ENCODE results near the gene CDC20B. TPM values are rescaled to one million over a fixed set of nuclear protein-coding genes. Genes with fewer than 3 reads are reported as not detected.
"Not testable (repeated sequence)": the region's sequence is repeated elsewhere in the genome, so short reads cannot be mapped to it uniquely, and the experiment has no call there.

Gene CDC20B
- total RNA-seq, 1 donor from 2014 or later, result not detected

DNA sequence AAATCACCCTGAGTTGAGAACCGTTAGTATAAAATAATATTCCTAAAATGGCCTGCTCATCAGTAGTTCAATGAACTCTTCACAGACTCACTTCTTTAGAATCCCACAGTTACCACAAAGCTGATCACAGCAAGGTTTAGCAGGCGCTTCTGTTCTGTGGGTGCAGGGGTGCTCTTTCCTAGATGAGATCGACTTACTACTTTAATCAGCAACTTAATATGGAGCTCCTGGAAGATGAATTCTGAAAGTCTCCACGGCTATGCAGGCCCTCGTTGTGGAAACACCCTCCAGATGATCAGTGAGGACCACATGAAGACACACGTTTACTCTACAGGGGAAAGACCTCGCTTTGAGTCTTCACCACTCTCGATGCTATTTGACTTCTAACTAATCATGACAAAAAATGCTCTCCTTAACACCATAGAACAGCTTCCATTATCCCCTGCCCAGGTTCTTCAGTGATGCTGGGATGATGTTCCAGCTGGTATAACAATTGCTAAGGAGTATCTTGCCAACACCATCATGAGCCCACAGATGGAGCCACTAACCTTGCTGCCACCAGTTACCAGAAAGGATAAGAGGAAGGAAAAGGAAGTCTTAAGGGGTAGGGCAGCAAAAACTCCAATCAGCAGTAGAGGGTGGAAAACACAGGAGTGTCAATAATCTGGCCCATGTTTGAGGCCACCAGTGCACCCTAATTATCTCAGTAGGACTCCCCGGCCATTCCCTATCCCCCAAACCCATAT, 30.9 kb downstream of the CDC20B start:
- Histone ChIP-seq H3K4me1 (ENCODE audit: control insufficient read depth in 3 of 3, insufficient read depth in 3 of 3, low read length in 3 of 3) (no peaks in the 10 kb centered on the region), H3K4me3 (ENCODE audit: low read length in 3 of 3) (no peak overlapping the region), H3K27me3 (ENCODE audit: control insufficient read depth in 3 of 3, insufficient read depth in 3 of 3, low read length in 3 of 3) (peaks cover 0 to 3% (median 0%) of the 10 kb centered on the region in 3 donors), H3K9ac (ENCODE audit: low read depth in 1 of 3, low read length in 3 of 3) (no peak overlapping the region), H3K27ac (ENCODE audit: low read depth, low read length) (no peak overlapping the region), H3K9me3 (ENCODE audit: control insufficient read depth in 3 of 3, low read length in 3 of 3) (no peaks in the 10 kb centered on the region), H3K36me3 (ENCODE audit: control insufficient read depth in 3 of 3, insufficient read depth in 3 of 3, low read length in 3 of 3) (no peaks in the 10 kb centered on the region)

GRCh38 chr5:55140908-55141665, 31.9 kb downstream of the CDC20B start:
- no peaks in the 10 kb centered on the region for H3K9me3 ChIP-seq (ENCODE audit: control insufficient read depth in 3 of 3, low read length in 3 of 3)
- H3K4me3 ChIP-seq (ENCODE audit: low read length in 3 of 3), result no peak overlapping the region
- H3K27ac ChIP-seq (ENCODE audit: low read depth, low read length), result no peak overlapping the region
- no peaks in the 10 kb centered on the region for H3K4me1 ChIP-seq (ENCODE audit: control insufficient read depth in 3 of 3, insufficient read depth in 3 of 3, low read length in 3 of 3)
- H3K36me3 ChIP-seq (ENCODE audit: control insufficient read depth in 3 of 3, insufficient read depth in 3 of 3, low read length in 3 of 3), result no peaks in the 10 kb centered on the region
- no peak overlapping the region for H3K9ac ChIP-seq (ENCODE audit: low read depth in 1 of 3, low read length in 3 of 3)
- peaks cover 0 to 3% (median 0%) of the 10 kb centered on the region in 3 donors for H3K27me3 ChIP-seq (ENCODE audit: control insufficient read depth in 3 of 3, insufficient read depth in 3 of 3, low read length in 3 of 3)

GRCh38 chr5:55136521-55136920, 36.5 kb downstream of the CDC20B start:
- H3K9me3 ChIP-seq (ENCODE audit: control insufficient read depth in 3 of 3, low read length in 3 of 3), result no peaks in the 10 kb centered on the region
- H3K4me1 ChIP-seq (ENCODE audit: control insufficient read depth in 3 of 3, insufficient read depth in 3 of 3, low read length in 3 of 3), result no peaks in the 10 kb centered on the region
- no peak overlapping the region for H3K9ac ChIP-seq (ENCODE audit: low read depth in 1 of 3, low read length in 3 of 3)
- no peak overlapping the region for H3K4me3 ChIP-seq (ENCODE audit: low read length in 3 of 3)
- no peak overlapping the region for H3K27ac ChIP-seq (ENCODE audit: low read depth, low read length)
- no peaks in the 10 kb centered on the region for H3K27me3 ChIP-seq (ENCODE audit: control insufficient read depth in 3 of 3, insufficient read depth in 3 of 3, low read length in 3 of 3)
- no peaks in the 10 kb centered on the region for H3K36me3 ChIP-seq (ENCODE audit: control insufficient read depth in 3 of 3, insufficient read depth in 3 of 3, low read length in 3 of 3)

GRCh38 chr5:55134053-55134722, 38.8 kb downstream of the CDC20B start:
- H3K4me3 ChIP-seq (ENCODE audit: low read length in 3 of 3), result no peak overlapping the region
- H3K4me1 ChIP-seq (ENCODE audit: control insufficient read depth in 3 of 3, insufficient read depth in 3 of 3, low read length in 3 of 3), result no peaks in the 10 kb centered on the region
- no peaks in the 10 kb centered on the region for H3K36me3 ChIP-seq (ENCODE audit: control insufficient read depth in 3 of 3, insufficient read depth in 3 of 3, low read length in 3 of 3)
- no peaks in the 10 kb centered on the region for H3K27me3 ChIP-seq (ENCODE audit: control insufficient read depth in 3 of 3, insufficient read depth in 3 of 3, low read length in 3 of 3)
- H3K9me3 ChIP-seq (ENCODE audit: control insufficient read depth in 3 of 3, low read length in 3 of 3), result no peaks in the 10 kb centered on the region
- no peak overlapping the region for H3K27ac ChIP-seq (ENCODE audit: low read depth, low read length)
- H3K9ac ChIP-seq (ENCODE audit: low read depth in 1 of 3, low read length in 3 of 3), result no peak overlapping the region

DNA sequence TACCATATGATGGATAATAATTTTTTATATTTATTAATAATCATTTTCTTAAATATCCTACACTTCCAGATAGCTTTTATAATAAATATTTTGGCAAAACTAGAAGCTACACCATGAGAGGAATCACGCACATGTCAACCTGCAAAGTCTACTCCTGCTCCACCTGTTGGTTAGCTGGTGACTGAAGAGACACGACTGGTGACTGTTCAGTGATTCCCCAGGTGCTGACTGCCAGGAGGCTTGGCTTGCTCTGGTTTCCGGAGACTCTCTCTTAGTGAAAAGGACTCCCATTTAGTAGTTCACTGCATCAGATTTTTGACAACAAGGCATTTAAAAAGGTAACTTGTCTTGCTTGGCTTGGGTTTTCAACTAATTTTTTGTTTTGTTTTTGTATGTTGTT, 49.6 kb downstream of the CDC20B start:
- no peaks in the 10 kb centered on the region for H3K4me1 ChIP-seq (ENCODE audit: control insufficient read depth in 3 of 3, insufficient read depth in 3 of 3, low read length in 3 of 3)
- H3K4me3 ChIP-seq (ENCODE audit: low read length in 3 of 3), result no peak overlapping the region
- H3K27ac ChIP-seq (ENCODE audit: low read depth, low read length), result no peak overlapping the region
- H3K27me3 ChIP-seq (ENCODE audit: control insufficient read depth in 3 of 3, insufficient read depth in 3 of 3, low read length in 3 of 3), result peaks cover 0 to 3% (median 0%) of the 10 kb centered on the region in 3 donors
- no peaks in the 10 kb centered on the region for H3K36me3 ChIP-seq (ENCODE audit: control insufficient read depth in 3 of 3, insufficient read depth in 3 of 3, low read length in 3 of 3)
- H3K9me3 ChIP-seq (ENCODE audit: control insufficient read depth in 3 of 3, low read length in 3 of 3), result no peaks in the 10 kb centered on the region
- no peak overlapping the region for H3K9ac ChIP-seq (ENCODE audit: low read depth in 1 of 3, low read length in 3 of 3)

GRCh38 chr5:55114061-55114460, 58.9 kb downstream of the CDC20B start:
- H3K4me3 ChIP-seq (ENCODE audit: low read length in 3 of 3), result no peak overlapping the region

DNA sequence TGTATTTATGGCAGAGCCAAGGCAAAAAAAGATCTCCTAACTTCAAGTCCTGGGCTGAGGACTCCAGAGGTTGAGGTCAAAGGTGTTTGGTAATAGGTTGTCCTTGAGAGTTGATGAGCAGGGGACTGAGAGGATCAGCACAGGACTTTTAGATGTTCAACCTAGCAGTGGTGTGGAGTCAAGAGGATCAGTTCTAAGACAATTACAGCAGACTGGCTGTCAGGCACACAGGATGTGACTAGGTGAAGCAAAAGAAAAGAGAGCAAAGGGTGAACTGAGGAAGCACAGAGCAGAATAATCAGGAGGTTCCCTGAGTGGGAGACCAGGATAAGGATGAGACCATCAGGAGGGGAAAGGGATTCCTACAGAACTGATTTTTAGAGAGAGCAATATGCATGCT, 59.6 kb downstream of the CDC20B start:
- Histone ChIP-seq H3K4me1 (ENCODE audit: control insufficient read depth in 3 of 3, insufficient read depth in 3 of 3, low read length in 3 of 3) (no peaks in the 10 kb centered on the region), H3K9me3 (ENCODE audit: control insufficient read depth in 3 of 3, low read length in 3 of 3) (no peaks in the 10 kb centered on the region), H3K27ac (ENCODE audit: low read depth, low read length) (no peak overlapping the region), H3K9ac (ENCODE audit: low read depth in 1 of 3, low read length in 3 of 3) (no peak overlapping the region), H3K27me3 (ENCODE audit: control insufficient read depth in 3 of 3, insufficient read depth in 3 of 3, low read length in 3 of 3) (peaks cover 0 to 5% (median 0%) of the 10 kb centered on the region in 3 donors), H3K4me3 (ENCODE audit: low read length in 3 of 3) (no peak overlapping the region), H3K36me3 (ENCODE audit: control insufficient read depth in 3 of 3, insufficient read depth in 3 of 3, low read length in 3 of 3) (no peaks in the 10 kb centered on the region)

More at GRCh38 chr5:55114061-55114460, 58.9 kb downstream of the CDC20B start:
- Histone ChIP-seq H3K9ac (ENCODE audit: low read depth in 1 of 3, low read length in 3 of 3) (no peak overlapping the region), H3K27ac (ENCODE audit: low read depth, low read length) (no peak overlapping the region), H3K27me3 (ENCODE audit: control insufficient read depth in 3 of 3, insufficient read depth in 3 of 3, low read length in 3 of 3) (peaks cover 0 to 4% (median 0%) of the 10 kb centered on the region in 3 donors), H3K4me1 (ENCODE audit: control insufficient read depth in 3 of 3, insufficient read depth in 3 of 3, low read length in 3 of 3) (no peaks in the 10 kb centered on the region), H3K9me3 (ENCODE audit: control insufficient read depth in 3 of 3, low read length in 3 of 3) (no peaks in the 10 kb centered on the region), H3K36me3 (ENCODE audit: control insufficient read depth in 3 of 3, insufficient read depth in 3 of 3, low read length in 3 of 3) (no peaks in the 10 kb centered on the region)

- H3K4me1 ChIP-seq (ENCODE audit: control insufficient read depth in 3 of 3, insufficient read depth in 3 of 3, low read length in 3 of 3), result no peaks in the 10 kb centered on the region
- no peaks in the 10 kb centered on the region for H3K9me3 ChIP-seq (ENCODE audit: control insufficient read depth in 3 of 3, low read length in 3 of 3)
- no peak overlapping the region for H3K27ac ChIP-seq (ENCODE audit: low read depth, low read length)
- no peaks in the 10 kb centered on the region for H3K36me3 ChIP-seq (ENCODE audit: control insufficient read depth in 3 of 3, insufficient read depth in 3 of 3, low read length in 3 of 3)
- H3K27me3 ChIP-seq (ENCODE audit: control insufficient read depth in 3 of 3, insufficient read depth in 3 of 3, low read length in 3 of 3), result peaks cover 0 to 2% (median 0%) of the 10 kb centered on the region in 3 donors
- H3K4me3 ChIP-seq (ENCODE audit: low read length in 3 of 3), result no peak overlapping the region
- H3K9ac ChIP-seq (ENCODE audit: low read depth in 1 of 3, low read length in 3 of 3), result no peak overlapping the region
Observed at GRCh38 chr5:55110217-55110616, 62.8 kb downstream of the CDC20B start.

- no peaks in the 10 kb centered on the region for H3K36me3 ChIP-seq (ENCODE audit: control insufficient read depth in 3 of 3, insufficient read depth in 3 of 3, low read length in 3 of 3)
- H3K27ac ChIP-seq (ENCODE audit: low read depth, low read length), result no peak overlapping the region
- no peak overlapping the region for H3K4me3 ChIP-seq (ENCODE audit: low read length in 3 of 3)
Observed at GRCh38 chr5:55108661-55109060, 64.3 kb downstream of the CDC20B start.

GRCh38 chr5:55105976-55106375, 67.0 kb downstream of the CDC20B start:
- H3K27ac ChIP-seq (ENCODE audit: low read depth, low read length); H3K9me3 ChIP-seq (ENCODE audit: control insufficient read depth in 3 of 3, low read length in 3 of 3); H3K27me3 ChIP-seq (ENCODE audit: control insufficient read depth in 3 of 3, insufficient read depth in 3 of 3, low read length in 3 of 3); H3K4me3 ChIP-seq (ENCODE audit: low read length in 3 of 3); H3K36me3 ChIP-seq (ENCODE audit: control insufficient read depth in 3 of 3, insufficient read depth in 3 of 3, low read length in 3 of 3); H3K9ac ChIP-seq (ENCODE audit: low read depth in 1 of 3, low read length in 3 of 3); H3K4me1 ChIP-seq (ENCODE audit: control insufficient read depth in 3 of 3, insufficient read depth in 3 of 3, low read length in 3 of 3): not testable (repeated sequence)

More at GRCh38 chr5:55108661-55109060, 64.3 kb downstream of the CDC20B start:
- H3K27me3 ChIP-seq (ENCODE audit: control insufficient read depth in 3 of 3, insufficient read depth in 3 of 3, low read length in 3 of 3), result peaks cover 0 to 2% (median 0%) of the 10 kb centered on the region in 3 donors
- H3K9me3 ChIP-seq (ENCODE audit: control insufficient read depth in 3 of 3, low read length in 3 of 3), result no peaks in the 10 kb centered on the region
- no peaks in the 10 kb centered on the region for H3K4me1 ChIP-seq (ENCODE audit: control insufficient read depth in 3 of 3, insufficient read depth in 3 of 3, low read length in 3 of 3)
- no peak overlapping the region for H3K9ac ChIP-seq (ENCODE audit: low read depth in 1 of 3, low read length in 3 of 3)
